MV-4-11 (cell line): Measurements from ENCODE around the gene PGGT1B.
A peak's percentile ranks its signal among the peaks of the same experiment; 100 is the strongest.

Source experiments
- DNase-seq: peaks from one replicate; lab custom pipeline; 2025; lab: John Stamatoyannopoulos, UW

Gene PGGT1B

DNA sequence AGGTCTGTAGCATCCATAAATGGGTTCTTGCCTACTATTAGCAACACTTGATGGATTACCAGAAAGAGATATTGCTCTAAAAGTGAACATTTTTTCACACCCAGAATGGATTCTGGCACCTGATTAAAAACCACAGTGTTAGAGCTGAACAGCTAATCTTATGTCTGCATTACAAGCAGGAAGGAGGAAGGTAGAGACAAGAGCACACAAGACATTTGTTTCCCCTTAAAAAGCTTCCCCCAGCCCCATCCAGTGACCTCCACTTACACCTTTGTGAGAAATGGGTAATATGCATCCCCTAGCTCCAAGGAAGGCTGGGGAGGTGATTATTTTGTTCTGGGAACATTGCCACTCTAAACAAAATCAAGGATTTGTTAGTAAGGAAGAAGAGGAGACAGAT lies 80.9 kb downstream of the PGGT1B start:
- no peak for DNase-seq

DNA sequence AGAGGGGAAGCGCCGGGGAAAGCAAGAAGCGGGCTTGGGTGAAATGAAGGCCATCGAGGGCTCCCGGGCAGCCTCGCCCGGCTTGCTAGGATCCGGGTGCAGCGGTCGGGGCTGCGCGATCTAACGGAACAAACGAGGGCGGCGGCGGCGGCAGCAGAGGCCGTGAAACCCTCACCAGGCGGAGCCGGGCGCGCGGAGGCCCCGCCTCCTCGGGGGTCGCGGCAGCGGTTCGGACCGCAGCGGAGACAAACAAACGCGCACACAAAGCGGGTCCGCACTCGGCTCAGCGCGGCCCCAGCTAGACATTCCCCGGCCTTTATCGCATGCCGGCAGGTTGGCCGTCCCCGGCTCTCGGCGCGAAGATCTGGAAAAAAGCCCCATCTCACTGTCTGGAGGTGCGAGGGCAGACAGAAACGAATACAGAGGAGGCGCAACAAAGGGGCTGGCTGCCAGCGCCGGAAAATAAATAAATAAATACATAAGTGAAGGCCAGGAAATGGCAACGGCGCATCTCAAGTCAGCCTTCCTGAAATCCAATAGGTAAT lies 82.4 kb downstream of the PGGT1B start:
- DNase-seq = no peak

DNA sequence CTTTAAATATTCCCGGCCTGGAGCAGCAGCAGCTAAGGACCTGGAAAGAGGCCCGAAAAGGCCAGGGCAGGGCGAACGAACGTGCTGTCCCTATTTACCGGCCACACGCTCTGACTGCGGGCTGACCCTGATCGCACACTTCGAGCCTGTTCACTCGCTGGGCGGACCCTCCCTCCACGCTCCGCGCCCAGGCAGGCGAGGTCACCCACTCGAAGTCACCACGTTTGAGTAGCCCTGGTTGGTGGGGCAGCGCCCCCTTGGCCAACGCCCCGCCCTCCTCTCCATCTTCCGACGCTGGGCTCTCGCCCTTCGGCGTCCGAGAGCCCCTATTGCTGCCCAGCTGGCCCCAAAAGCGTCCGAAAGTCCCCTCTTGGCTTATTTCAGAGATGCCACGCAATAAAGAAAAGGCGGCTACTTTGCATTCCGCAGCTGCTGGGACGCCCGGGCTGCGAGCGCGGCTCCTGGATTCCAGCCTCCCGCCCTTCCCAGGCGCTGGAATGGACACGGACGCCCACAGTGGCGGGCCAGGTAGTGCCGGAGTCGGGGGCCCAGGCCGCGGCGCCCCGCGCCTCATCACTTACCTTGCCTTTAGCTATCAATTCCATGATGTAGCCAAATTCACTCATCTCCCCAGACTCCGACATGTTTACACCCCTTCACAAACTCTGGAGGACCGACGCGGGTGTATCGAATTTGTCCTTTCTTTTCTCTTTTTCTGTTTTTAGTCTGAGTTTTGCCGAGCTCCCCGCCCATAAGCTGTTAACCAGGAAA lies 83.1 kb downstream of the PGGT1B start:
- no peak for DNase-seq

DNA sequence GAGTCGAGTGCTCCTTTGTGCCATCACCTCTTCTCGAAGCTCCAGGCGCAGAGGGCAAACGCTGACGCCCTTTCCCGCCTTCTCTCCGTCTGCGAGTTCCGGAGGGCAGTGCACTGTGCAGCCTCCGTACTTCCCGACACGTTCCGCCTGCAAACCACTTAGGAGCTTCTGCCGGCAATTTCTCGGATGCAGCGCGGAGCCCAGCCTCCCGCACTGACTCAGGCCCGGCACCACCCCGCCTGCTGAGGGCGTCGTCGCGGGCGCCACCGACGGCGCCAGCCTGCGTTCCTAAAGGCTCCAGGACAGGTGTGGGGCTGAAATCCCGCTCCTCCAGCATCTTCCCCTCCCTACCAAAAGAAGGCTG lies 83.7 kb downstream of the PGGT1B start:
- no peak for DNase-seq

DNA sequence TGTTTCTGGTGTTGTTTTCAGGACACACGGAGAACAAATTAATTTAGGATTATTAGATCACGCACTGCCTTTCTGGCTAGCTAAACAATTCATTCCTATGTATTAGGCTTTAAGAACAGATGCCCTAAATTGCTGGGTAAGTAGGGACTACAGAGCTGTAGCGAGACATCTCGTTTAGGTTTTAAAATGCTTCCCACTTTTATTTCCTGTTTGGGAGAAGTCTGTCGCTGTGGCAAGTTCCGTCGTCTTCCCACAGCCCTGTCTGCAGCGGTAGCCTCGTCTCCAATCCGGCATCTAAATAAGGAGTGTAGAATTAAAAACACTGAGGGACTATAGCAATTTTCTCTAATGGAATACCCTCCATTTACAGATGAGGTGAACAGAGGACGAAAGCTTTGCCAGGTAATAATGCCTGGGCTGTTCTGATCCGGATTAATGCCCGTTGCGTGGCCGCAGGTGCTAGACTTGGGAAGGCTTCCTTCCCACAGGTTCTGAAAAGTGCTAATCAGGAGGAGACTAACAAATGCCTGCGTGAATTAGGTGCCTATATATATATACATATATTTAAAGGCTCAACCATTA lies 91.7 kb downstream of the PGGT1B start:
- DNase-seq = peak; percentile 31

DNA sequence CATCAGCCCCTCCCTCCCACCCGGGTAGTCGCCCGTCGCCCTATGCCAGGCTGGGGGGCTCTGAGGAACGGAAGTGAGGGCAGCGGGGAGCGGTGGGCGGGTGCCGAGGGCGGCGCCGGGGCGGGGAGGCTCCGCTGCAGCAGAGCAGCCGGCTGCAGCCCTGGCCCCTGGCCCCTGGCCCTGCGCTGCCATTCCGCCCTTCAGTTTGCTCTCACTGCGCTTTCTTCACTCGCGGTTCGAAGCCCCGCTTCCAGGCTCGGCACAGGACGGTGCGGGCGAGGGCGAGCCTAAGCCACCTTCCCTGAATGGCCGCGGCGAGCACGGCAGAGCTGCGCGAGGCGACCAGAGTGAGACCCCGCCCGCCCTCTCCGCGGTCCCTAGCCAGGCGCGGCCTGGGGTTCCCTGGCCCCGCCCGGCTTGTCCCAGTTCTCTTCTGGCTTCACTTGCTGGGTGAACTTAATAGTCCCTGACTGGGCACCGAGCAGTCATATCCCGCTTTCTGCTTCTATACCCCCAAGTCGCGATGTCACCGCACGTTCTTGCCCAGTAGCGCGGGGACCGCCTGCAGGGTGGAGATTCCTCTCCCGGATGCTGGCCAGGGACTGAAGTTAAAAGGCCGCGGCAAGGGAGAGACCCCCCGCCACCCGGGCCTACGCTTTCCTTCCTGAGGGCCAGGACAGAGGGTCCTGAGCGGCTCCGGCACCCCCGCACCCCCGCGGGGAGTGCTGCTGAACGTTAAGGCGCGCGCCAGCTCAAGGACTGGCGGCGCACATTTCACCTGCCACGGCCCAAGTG lies 92.3 kb downstream of the PGGT1B start:
- no peak for DNase-seq

DNA sequence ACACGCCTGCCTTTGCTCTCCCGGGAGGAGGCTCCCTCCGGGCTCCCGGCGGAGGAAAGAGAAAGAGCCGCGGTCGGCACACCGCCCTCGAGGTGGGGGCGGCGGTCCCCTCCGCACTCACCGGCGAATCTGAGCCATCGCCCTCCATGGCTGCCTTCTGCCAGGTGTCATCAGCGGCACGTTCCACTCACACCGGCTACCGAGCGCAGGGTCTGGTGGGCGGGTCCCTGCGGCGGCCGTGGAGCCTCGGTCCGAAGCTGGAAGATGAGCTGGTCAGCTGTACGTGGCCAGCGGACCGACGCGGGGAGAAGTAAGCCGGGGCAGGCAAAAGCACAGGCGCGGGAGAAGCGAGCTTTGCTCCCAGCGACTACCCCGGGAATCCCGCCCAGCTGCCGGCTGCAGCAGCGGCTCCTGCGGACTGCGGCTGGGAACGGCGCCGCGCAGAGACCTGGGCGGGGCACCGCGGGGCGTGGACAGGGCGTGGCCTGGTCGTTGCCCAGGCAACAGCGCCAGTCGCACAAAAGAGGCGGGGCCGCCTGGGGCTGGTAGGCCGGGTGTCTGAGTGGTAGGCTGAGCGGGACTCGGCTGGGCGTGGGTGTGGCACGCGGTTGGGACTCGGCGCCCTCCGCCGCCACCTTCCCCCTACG lies 93.1 kb downstream of the PGGT1B start, which contains the start of gene TRIM36:
TRIM36 (minus strand) TSS at position 422 of the 647 bp plus-strand sequence; CDS start at position 148, 274 bp downstream.
- DNase-seq = peak; percentile 91

DNA sequence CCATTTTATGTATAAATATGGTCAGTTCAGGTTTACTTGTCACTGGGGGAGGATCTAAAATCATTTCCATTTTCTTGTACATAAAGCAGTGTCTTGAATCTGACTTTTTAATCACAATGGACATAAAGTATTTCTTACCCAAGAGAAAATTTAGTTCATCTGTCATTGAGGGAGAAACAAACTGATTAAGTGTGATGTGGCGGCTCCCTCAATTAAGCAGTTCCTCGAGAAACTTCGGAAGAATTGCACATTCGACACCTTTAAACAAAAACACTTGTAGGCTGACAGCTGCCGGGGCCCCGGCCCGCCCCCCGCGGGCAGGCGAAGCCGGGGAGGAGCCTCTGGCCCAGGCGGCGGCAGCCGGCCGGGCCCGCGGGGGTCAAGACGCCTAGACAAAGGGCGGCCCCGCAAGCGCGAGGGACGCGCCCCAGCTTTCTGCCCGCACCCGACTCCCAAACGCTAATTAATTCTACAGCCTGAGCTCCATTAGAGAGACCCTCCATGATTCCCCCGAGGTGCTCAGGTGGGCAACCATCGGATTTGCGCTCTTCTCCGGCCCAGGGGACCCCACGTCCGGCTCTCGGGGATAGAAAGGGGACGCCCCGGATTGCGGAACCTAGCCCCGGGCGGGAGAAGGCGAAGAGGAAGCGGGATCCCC lies 93.7 kb downstream of the PGGT1B start:
- DNase-seq = peak; percentile 47

DNA sequence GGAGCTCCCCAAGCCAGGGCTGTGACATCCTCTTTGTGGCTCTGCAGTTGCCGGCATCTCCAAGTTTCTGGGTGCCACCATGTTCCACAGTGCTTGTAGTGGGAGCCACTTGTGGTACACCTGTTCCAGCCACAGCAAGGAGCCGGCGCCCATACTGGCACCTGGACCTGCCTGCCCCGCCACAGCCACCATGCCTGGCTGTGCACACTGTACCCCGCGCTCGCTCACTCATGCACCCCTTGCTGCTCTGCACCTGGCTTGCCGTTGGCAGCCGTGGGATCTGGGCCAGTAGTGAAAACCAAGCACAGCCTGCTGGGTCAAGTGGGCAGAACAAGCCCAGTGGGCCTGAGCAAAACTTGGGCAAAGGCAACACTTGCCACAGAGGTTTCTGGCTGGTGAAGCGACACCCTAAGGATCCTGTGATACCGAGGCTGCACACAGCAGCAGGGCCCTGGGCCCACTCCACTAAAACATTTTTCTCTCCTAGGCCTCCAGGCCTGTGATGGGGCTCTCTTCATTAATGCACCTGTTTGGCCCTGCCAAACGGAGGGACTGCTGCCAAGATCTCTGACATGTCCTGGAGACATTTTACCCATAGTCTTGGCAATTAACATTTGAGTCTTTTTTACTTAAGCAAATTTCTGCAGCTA lies 95.8 kb downstream of the PGGT1B start:
- no peak for DNase-seq

DNA sequence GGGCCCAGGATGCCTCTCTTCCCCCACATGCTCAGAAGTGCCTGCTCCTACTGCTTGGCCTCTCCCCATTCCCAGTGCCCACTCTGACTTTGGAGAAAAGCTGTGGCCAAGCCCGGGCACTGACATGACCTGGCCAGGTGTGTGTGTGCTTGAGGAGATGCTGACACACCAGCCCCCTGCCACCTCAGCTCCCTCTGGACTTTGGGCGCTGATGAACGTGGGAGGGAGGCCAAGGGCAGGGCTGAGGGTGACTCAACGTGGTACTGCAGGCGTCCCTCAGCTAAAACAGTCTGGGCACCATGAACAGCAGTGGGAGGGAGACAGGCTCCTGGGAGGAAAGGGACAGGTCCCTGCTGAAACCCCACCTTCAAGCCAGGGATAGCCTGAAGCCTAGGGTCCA lies 96.9 kb downstream of the PGGT1B start:
- no peak for DNase-seq

DNA sequence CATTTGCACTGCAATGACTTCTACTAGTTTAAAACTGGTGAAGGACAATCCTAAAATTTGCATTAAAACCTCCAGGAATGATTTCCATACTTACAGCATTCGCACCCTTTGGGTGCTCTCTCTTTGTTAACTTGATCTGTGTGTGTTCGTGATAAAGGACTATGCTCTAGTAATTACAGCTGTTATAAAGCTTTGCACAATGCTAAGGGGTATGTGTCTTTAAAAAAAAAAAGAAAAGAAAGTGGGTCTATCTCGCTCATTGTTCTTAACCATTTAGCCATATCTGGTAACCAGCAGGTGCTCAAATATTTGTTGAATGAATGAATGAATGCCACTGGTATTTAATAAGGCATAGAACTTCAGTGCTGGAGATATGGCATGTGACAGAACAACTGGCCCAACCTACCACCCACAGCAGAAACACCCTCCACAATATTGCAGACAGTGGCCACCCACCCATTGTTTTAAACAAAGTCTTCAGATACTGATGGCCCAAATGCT lies 101.7 kb downstream of the PGGT1B start:
- no peak for DNase-seq
